Medulla oblongata (tissue), 1 donor: ENCODE measurements around the gene KIRREL1.

Experiments
- DNase-seq: peaks from one replicate; pipeline ENCODE4 v3.0.0-alpha.2; 2015; ENCODE audit errors: extremely low spot score

KIRREL1 gene

DNA sequence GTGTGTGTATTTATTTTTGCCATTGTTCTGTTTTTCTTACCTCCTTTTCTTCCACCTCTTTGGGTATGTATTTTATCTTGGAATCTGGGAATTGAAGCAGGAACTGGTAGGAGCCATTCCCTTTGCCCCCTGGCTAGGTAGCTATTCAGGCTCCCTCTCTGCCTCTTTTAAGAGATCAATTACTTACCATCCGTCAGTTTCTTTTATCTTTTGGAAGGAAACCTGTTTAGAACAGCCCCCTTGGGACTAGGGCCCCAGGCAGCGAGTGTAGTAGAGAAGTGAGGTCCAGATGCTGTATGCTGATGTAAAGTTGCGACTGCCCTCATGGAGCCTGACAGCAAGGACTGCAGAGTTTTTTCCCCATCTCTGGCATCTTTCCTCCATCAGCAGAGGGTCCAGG is 41.6 kb downstream of the KIRREL1 start:
- no peak for DNase-seq

DNA sequence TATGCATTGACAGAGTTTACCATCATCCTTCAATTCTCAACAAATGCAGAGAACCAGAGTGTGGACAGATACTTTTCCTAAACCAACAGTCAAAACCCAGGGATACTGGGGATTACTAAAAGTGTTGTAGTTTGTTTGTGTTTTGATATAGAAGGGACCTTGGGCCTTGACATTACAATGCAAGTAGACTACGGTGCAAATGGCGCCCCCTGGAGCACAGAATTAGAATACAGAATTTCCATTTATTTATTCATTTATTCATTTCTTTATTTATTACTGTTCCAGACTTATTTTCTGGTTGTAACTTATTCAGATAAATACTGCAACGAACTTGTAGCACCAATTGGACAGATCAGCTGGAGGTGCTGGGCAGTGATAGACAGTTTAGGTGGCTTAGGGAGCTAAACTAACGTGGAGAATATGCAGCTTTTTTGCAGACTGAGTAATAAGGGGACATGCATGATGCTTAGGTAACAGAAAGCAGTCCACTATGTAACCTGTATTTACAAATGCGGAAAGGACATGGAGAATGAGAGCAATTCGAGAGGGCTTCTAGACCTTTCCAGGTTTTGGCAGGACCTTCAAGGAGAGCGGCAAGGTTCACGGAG is 42.6 kb downstream of the KIRREL1 start:
- DNase-seq, result peak; percentile 47

DNA sequence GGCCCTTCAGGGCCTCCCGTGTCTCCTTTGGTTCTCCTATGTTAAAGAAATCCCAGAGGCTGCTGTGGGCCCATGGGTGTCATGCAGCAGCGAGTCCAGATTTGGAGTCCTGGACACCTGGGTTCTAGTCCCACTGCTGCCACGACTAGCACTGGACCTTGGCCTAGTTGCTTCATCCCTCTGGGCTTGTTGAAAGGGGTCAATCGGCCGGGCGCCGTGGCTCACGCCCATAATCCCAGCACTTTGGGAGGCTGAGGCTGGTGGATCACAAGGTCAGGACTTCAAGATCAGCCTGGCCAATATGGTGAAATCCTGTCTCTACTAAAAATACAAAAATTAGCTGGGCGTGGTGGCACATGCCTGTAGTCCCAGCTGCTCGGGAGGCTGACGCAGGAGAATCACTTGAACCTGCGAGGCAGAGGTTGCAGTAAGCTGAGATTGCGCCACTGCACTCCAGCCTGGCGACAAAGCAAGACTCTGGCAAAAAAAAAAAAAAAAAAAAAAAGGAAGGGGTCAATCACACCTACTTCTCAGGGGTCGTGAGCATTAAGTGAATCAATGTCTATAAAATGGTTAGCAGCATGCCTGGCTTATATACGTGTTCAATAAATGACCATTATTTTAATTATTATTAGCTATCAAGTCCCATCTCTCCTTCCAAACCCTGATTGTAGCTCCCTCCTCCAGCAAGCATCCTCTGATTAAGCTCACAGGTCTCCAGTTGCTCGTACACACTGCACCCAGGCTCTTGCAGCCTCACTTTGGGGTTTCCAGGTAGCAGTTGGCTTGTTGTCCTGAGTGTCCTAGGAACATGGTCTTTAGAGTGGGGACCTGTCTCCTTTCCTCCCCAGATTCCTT is 43.8 kb downstream of the KIRREL1 start:
- no peak for DNase-seq

DNA sequence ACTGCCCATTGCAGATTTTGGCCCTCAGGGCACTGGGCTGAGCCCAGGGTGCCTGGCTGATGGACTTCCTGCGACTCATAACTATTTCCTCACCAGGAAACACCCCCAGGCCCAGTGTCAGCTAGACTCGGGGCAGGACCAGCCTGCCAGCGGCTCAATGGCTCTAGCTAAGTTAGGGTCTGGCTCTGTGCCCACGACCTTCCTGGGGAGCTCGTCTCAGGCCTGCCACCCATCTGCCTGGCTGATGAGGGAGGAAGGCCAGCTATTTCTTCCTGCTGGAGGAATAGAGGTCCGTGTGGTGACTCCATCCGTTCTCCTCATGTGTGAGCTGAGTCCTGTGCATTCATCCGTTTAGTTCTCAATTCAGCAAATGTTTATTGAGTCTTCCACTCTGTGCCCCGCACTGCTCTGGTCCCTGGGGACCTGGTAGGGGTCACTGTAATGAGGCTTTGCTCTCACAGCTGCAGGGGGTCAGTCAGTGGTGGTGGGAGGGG is 44.5 kb downstream of the KIRREL1 start:
- DNase-seq, result no peak

DNA sequence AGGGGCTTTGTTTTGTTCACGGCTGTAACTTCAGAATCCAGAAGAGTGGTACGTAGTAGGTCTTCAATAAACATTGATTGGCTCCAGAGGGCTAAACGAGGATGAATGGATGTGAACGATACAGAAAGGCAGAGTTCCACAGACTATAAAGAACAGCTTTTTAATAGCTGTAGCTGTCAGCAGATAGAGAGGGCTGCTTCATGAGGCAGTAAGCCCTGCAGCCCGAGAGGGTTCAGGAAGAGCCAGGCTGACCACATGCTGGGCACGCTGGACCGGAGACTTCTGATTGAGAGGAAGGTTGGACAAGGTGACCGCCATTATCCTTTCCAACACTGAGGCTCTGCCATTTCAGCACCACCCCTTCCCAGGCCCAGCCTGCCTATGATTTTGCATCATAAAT is 45.3 kb downstream of the KIRREL1 start:
- no peak for DNase-seq

DNA sequence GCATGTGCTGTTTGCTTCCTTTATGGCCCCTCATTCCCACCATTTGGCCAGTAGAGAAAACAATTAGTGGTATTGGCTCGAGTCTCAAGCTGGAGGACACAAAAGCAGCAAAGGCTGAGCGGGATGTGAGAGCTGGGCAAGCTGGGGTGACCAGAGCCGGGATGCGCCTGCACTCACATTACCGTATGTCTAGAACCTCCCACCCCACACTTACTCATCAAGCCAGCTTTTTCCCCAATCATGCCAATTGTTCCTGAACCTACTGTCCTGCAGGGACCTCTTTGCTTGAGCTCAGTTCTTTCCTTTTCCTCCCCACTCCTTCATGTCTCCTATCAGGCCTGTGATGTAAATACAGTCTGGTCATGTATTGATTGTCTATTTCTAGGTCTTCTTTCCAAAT is 45.9 kb downstream of the KIRREL1 start:
- no peak for DNase-seq

DNA sequence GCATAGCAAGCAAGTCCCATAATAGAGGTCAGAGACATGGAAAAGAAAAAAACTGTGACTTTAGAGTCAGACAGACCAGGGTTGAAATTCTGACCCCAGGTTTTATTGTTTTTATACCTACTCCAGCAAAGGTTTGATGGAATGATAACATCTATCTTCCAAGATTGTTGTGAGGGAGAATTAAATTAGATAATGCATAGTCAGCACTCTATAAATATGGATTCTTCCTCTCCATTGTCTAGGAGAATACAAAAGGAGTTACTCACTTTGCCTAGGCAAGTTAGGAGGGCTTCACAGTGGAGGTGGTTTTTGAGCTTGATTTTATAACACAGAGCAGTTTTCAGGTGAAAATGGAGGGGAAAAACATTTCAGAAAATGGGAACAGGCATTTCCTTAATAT is 46.9 kb downstream of the KIRREL1 start:
- DNase-seq, result no peak

DNA sequence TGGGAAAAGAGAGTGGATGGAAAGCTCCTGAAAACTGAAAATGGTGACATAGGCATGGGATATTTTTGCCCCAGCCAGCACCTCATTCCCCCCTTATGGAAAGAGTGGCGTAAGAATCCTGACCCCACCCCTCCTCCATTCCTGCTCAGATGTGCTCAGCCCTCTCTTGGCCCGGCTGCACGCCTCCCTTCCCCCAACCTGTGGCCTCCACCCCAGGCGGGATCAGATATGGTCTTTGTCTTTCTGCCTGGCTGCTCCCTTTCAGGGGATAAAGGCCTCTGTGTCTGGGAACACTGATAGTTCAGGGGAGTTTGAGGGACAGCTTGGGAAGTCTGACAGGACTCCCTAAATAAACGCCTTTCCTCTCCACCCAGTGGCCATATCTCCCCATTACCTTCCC is 49.8 kb downstream of the KIRREL1 start:
- peak; percentile 50 for DNase-seq

DNA sequence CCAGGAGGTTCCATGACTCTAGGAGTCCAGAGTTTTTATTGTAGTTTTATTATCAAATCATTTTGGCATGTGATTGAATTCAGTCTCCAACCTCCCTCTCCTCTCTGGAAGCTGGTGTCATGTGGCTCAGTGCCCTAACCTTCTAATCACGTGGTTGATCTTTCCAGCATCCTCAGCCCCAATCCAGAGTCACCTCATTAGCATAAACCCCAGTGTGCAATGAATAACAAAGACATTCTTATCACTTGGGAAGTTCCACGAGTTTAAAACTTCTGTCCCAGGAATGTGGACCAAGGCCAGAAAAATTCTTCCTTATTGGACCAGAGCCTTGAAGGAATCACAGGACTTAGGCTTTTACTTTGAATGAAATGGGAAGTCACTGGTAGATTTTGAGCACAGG is 52.2 kb downstream of the KIRREL1 start:
- no peak for DNase-seq

DNA sequence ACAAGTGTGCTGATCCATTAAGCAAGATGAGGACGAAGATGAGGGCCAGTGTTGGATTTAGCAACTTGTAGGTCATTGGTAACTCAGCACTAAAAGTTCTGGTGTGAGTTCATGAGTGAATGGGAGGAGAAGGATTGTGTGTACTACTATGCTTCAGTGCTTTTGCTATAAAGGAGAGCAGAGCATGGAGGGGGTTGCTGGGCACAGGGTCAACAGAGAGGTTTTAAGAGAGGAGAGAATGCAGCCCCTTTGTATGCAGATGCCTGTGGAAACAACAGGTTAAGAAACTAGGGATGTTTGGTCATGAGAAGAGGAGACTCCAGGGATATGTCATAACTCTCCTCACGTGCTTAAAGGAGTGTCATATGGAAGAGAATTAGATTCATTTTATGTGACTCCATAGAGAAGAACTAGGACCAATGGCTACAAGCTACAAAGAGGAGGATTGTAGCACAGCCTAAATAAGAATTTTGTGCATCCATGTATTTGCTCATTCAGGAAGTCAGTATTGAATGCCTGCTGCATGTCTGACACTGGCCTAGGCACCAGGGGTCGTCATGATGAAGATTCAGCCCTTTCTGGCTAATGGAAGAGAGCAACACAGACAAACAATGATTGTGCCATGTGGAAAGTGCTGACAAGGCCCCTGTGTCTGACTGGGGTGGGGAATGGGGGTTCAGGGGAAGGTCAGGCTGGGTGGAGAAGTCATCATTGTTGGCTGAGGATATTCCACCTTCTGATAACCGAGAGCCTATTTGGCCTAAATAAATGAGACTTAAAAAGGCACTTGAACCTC is 53.5 kb downstream of the KIRREL1 start:
- DNase-seq, result no peak

DNA sequence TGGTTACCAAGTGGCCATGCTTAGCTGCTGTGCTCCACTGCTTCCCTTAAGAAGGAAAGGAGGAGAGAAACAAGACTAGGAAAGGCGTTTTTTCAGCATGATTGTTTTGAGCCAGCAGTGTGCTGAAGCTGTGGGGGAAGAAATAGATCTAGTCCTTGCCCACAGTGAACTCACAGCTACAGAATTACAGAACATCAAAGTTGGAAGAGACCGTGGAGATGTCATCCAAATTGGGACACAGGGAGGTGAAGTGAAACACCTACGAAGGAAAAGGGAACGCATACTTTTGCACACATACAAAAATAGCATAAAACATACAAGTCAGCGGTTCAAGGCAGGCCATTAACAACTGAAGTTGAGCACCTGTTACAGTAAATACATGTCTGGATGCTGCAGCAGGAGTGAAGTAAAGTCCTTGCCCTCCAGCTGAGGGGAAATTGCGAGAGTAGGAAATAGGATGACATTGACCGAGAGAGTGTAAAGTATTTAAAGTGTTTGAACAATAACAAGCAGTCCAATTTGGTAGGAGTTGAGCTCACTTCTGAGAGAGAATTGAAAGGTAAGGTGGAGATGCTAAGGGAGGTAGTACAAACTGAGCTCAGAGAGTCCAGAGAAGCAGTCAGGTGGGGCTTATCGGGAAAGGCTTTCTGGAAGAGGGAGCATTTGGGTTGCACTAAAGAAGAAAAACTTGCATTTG is 55.1 kb downstream of the KIRREL1 start:
- no peak for DNase-seq

DNA sequence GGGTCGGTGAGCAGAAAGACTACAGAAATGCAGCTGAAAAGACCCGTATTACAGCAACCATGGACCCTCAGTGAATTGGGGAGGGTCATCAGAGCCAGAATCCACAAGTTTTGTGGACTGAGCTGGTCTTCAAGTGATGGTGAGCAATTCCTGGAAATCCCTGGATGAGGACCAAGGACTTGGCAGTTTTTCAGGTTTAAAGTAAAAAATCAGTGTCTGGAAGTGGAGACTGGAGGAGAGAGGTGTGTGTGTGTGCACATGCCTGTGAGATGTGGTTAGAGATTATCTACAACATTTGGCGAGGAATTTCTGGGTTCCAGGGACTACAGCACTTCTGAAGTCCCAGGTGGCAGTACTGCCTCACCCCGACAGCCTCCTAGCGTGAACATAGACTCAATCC is 56.4 kb downstream of the KIRREL1 start:
- no peak for DNase-seq

DNA sequence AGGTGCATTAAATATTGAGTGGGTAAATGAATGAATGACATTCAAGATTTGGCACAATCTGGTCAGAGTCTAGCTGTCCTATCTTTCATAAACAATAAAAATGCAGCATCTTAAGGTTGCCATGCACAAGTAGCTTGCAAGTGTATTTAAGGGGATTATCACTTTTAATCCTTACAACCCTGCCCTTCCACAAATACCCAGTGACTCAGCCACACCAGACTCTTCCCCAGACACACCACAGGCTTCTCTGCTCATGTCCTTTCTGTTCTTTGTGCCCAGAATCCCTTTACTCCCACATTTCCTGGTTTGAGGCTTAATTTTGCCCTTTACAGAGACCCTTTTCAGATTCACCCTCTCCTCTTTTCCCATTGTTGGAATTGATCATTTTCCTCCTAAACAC is 59.8 kb downstream of the KIRREL1 start:
- DNase-seq, result no peak

DNA sequence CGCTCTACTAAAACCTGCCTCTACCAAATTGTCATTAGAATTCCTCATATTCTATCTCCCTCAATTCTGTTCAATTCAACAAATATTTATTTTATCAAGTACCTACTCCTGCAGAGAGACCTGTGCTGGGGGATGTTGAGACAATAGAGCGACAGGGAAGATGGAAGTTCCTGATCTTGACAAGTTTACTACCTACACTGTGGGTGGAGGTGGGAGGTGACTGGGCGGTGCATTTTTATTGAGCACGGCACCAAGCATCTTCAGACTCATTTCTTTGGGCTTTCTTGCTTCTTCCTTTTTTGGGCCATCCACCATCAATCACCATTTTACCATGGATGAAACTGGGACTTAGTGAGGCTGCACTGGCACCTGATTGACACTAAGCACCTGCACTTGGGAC is 61.3 kb downstream of the KIRREL1 start:
- DNase-seq, result no peak

DNA sequence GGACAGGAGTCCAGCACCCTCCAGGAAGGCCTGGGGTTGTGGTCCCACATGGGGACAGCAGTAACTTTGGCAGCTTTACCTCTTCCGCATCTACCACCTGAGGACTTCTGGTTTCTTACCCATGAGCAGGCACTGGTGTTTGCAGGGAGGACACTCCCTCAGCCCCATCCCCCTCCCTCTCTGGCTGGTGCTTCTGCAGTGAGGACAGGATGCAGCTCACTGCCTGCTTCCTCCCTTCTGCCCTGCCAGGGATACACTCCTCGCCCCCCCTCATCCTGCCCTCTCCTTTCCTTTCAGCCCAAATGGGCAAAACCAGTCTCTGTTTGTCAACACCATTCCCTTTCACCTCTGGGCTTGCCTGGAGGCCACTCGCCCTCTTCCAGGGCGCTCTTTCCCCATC is 62.4 kb downstream of the KIRREL1 start:
- DNase-seq, result no peak

DNA sequence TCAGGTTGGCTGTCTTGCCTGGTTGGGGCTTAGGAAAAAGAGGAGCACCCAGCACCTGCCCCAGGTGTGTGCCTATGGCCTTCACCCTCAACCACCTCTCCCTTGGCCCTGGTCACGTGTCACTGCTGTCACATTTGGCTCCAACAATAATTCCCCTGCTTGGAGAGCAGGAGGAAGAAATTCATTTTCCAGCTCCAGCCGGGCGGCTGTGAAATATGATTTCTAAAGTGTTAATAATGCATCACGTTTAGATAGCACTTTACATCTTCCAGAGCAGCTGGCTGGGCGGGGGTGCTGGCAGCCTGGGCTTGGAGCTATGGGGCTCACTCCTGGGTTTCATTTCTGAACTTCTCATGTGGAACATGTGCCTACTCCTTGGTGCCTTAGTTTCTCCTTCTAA is 63.1 kb downstream of the KIRREL1 start:
- DNase-seq, result no peak

DNA sequence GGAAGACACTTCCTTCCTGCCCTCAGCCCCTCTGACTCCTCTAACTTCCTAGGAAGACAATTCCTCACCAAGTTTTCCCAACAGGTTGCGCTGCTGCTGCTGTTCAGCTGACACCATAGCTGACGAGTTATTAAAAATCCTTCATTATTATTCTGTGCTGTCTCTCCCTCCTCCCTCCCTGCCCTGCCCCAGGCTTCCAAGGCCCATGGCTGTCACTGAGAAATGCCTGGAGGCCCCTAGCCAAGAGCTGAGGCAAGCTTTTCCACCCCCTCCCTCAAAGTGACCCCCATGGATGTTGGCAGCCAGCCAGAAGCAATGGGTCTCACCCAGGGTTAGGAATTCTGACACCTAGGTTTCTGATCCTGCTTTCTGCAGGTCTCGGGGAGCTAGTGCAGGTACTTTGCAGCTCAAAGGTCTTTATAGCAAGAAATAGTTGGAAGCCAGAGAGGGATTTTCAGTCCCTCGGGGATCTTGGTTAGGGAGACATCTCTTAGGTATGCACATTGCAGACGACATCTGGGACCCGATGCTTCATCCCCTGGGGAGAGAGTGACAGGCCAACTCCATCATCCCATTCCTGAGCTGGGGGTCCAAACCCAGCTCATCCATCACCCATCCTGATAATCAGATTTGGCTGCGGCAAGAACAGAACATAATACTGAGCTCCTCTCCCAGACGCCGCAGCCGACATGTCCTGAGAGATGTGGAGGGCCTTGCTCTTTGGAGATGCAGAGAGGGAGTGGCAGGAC is 65.0 kb downstream of the KIRREL1 start:
- DNase-seq, result no peak

DNA sequence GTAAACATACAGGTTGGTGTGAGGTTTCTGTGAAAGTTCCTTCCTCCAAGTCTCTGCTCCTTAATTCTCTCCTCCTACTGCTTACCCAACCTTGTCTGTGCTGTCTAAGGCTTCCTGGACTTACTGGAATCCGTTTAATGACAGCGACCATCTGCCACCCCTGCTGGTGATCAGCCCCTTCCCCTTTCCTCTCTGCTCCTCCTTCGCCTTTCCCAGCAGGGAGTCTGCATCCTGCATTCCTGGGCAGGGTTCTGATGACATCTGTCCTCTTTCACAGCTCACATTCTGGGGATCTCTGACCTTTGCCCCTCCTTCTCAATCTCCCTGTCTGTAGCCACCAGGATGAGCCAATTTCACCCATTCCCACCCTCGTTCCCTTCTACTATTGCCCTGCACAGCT is 66.5 kb downstream of the KIRREL1 start:
- DNase-seq, result no peak

DNA sequence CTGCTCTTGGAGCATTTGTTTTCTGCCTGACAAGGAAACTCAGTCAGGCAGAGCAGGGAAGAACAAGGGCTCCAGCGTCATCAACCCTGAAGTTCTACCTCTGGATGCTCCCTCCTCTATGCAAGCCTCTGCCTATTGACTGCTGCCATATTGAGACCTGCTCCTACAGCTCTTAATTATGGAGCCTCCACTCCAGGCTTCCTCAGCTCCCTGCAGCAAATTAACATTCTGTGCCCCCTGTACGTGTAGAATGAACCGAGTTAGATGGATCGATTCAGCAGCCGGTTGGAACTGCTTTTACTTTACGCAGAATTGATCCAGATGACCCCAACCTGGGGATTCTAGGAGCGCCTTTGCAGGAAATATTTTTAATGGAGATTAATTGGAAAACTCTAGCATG is 68.7 kb downstream of the KIRREL1 start:
- no peak for DNase-seq

DNA sequence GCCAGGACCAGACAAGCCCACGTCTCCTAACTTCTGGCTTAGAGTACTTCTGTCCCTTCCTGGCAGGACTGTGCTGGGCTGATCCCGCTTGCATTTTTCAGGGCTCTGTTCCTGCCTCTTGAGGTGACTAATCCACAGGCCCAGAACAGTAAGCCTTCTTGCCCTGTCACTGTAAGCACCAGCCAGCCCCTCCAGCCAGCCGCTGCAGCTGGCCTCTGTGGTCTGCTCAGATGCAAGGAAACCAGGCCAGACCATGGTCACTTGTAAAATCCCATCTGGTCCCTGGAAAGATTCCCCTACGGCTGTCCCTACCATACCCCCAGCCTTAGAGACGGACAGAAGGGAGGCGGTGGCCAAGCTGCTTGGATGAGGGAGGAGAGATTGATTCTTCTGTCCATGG is 74.2 kb downstream of the KIRREL1 start:
- DNase-seq, result no peak

DNA sequence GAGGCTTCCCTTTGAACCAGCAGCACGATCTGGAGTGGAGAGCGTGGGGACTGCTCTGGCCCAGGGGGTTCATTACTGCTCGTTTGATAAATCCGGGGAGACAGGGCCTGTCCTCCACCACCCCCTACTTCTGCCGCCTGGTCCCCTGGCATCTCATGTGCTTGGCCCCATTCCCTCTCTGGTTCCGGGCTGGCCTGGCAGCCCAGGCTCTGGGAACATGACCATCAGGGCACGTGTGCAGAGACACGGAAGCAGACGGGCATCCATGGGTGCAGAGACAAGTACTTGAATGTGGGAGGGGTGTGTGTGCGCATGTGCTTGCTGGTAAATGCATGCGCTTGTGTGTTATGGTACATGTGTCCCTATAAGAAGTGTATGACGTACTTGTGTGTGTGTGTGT is 75.5 kb downstream of the KIRREL1 start:
- peak; percentile 6 for DNase-seq
